ENCODE measurements around the gene YRDC. TPM values are rescaled to one million over a fixed set of nuclear protein-coding genes. Genes with fewer than 3 reads are reported as not detected.
A peak's percentile ranks its signal among the peaks of the same experiment; 100 is the strongest.

Gene YRDC
- total RNA-seq, 3 donors from 2014 or later: 11.6 to 19.3 (median 12.5) TPM

- Histone ChIP-seq H3K9me3 (no peaks in the 10 kb centered on the region), H3K4me1 (no peaks in the 10 kb centered on the region), H3K27ac (no peak overlapping the region), H3K4me3 (no peak overlapping the region), H3K27me3 (no peaks in the 10 kb centered on the region), H3K36me3 (no peaks in the 10 kb centered on the region)
- no peak for TF ChIP-seq POLR2A (IDR thresholded peaks at IDR 0.05)
- TF ChIP-seq, protein P1, sequence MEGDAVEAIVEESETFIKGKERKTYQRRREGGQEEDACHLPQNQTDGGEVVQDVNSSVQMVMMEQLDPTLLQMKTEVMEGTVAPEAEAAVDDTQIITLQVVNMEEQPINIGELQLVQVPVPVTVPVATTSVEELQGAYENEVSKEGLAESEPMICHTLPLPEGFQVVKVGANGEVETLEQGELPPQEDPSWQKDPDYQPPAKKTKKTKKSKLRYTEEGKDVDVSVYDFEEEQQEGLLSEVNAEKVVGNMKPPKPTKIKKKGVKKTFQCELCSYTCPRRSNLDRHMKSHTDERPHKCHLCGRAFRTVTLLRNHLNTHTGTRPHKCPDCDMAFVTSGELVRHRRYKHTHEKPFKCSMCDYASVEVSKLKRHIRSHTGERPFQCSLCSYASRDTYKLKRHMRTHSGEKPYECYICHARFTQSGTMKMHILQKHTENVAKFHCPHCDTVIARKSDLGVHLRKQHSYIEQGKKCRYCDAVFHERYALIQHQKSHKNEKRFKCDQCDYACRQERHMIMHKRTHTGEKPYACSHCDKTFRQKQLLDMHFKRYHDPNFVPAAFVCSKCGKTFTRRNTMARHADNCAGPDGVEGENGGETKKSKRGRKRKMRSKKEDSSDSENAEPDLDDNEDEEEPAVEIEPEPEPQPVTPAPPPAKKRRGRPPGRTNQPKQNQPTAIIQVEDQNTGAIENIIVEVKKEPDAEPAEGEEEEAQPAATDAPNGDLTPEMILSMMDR (IDR thresholded peaks at IDR 0.05): no peak
- TF ChIP-seq POLR2AphosphoS5 (IDR thresholded peaks at IDR 0.05): no peak
- intact Hi-C loops (cut with DNase I; ENCODE audit: low total_unique reads): no loop called here
- no peak for DNase-seq (ENCODE audit: low spot score in 2 of 2)
Observed at GRCh38 chr1:37824001-37824400, 16.0 kb upstream of the YRDC start.

DNA sequence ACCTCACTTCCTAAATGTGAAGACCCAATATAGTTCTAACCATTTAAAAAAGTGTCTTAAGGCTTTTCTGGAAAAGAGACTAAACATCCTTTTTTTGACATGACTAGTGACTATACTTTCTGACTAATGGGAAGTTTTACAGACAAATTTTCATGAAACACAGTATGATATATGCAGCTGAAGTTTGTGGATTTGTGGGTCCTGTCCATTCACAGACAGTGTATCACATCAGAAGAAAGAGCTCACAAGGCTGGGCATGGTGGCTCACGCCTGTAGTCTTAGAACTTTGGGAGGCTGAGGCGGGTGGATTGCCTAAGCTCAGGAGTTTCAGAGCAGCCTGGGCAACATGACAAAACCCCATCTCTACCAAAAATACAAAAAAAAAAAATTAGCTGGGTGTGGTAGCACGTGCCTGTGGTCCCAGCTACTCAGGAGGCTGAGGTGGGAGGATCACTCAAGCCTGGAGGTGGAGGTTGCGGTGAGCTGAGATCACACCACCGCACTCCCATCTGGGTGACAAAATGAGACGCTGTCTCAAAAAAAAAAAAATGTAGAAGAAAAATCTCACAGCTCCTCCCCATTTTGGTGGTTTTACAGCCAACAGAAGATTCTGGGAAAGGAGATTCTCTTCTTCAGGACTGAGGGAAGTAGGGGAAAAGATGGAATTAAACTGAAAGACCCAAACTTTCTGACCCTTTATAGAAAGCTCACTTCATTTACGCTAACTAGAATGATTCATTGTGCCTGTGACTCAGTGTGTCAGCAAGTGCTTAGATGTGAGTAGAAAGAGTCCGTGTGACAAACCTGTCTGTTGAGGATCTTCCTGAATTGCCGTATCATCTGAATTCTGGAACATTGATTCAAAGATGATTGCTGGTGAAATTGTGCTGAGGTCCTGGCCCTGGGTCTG, 15.2 kb upstream of the YRDC start:
- Histone ChIP-seq H3K27ac (no peak overlapping the region), H3K36me3 (no peaks in the 10 kb centered on the region)

GRCh38 chr1:37821481-37821880, 13.5 kb upstream of the YRDC start:
- Histone ChIP-seq H3K4me1 (no peaks in the 10 kb centered on the region), H3K36me3 (no peaks in the 10 kb centered on the region), H3K9me3 (no peaks in the 10 kb centered on the region), H3K27ac (no peak overlapping the region), H3K27me3 (no peaks in the 10 kb centered on the region), H3K4me3 (no peak overlapping the region)
- TF ChIP-seq, protein P1 (IDR thresholded peaks at IDR 0.05): no peak
- TF ChIP-seq POLR2AphosphoS5 (IDR thresholded peaks at IDR 0.05) (no peak), POLR2A (IDR thresholded peaks at IDR 0.05) (no peak)
- intact Hi-C loops (cut with DNase I; ENCODE audit: low total_unique reads): loop anchor here (2.0 kb wide), 1 partner anchor 63 kb away; no protein-coding TSS in a partner anchor
- DNase-seq (ENCODE audit: low spot score in 2 of 2): no peak

More for the DNA sequence above, 15.2 kb upstream of the YRDC start:
- TF ChIP-seq POLR2AphosphoS5 (IDR thresholded peaks at IDR 0.05) (no peak), POLR2A (IDR thresholded peaks at IDR 0.05) (no peak)
- TF ChIP-seq, protein P1 (IDR thresholded peaks at IDR 0.05): no peak
- no peak for DNase-seq (ENCODE audit: low spot score in 2 of 2)
- Histone ChIP-seq H3K4me1 (no peaks in the 10 kb centered on the region), H3K9me3 (no peaks in the 10 kb centered on the region), H3K27me3 (no peaks in the 10 kb centered on the region), H3K4me3 (no peak overlapping the region)
- intact Hi-C loops (cut with DNase I; ENCODE audit: low total_unique reads): no loop called here

DNA sequence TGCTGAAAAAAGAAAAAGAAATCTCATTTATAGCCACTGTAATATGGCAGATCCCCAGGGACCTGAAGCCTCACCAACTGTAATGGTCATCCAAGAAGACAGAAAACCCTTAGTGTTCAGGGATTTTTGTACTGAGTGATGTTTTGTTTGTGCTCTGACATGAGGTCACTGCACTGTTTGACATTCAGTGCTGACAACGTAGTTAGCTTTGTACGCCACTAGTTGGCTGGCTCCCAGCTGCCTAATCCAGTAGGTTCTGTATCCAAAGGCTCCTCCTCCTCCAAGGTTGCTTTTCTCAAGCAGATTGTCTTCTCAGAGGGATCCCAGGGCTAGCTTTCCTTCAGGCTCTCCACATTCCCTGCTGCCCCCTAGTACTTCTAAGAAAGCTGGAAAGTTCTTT, 9.5 kb upstream of the YRDC start:
- intact Hi-C loops (cut with DNase I; ENCODE audit: low total_unique reads): loop anchor here (5.0 kb wide), 1 partner anchor 130 kb away; no protein-coding TSS in a partner anchor
- H3K27me3 ChIP-seq: no peaks in the 10 kb centered on the region
- DNase-seq (ENCODE audit: low spot score in 2 of 2): peak in 1 of 2 donors; percentile 75
- no peaks in the 10 kb centered on the region for H3K4me1 ChIP-seq
- no peak for TF ChIP-seq POLR2AphosphoS5 (IDR thresholded peaks at IDR 0.05)
- TF ChIP-seq, protein P1 (IDR thresholded peaks at IDR 0.05): no peak
- no peak for TF ChIP-seq POLR2A (IDR thresholded peaks at IDR 0.05)
- peak overlapping the region in 1 of 2 donors; percentile 15 for H3K27ac ChIP-seq
- H3K36me3 ChIP-seq: peaks cover 2% of the 10 kb centered on the region
- no peak overlapping the region for H3K4me3 ChIP-seq
- no peaks in the 10 kb centered on the region for H3K9me3 ChIP-seq

DNA sequence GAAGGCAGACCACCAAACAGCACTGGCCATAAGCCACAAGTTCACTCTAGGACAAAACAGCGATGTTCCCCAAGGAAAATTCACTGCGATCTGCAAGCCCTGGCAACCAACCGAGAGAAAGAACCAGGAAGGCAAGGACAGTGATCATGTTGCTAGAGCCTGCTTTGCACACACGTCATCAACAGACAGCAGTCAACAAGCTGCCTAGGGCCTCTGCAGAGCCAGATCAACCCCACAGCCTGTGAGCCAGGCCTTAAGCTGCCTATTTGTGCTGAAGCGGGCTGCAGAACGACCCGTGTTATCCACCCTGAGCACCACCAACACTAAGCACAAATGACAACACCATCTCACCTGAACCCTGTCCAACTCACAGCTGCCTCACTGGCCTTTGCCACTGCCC, 6.2 kb upstream of the YRDC start:
- Histone ChIP-seq H3K36me3 (peaks cover 2% of the 10 kb centered on the region), H3K27me3 (no peaks in the 10 kb centered on the region), H3K27ac (no peak overlapping the region), H3K4me3 (no peak overlapping the region), H3K4me1 (peaks cover 0 to 1% of the 10 kb centered on the region in 2 donors), H3K9me3 (no peaks in the 10 kb centered on the region)
- intact Hi-C loops (cut with DNase I; ENCODE audit: low total_unique reads): no loop called here
- TF ChIP-seq POLR2A (IDR thresholded peaks at IDR 0.05) (no peak), POLR2AphosphoS5 (IDR thresholded peaks at IDR 0.05) (no peak)
- TF ChIP-seq, protein P1 (IDR thresholded peaks at IDR 0.05): no peak
- DNase-seq (ENCODE audit: low spot score in 2 of 2): no peak

Measured in breast epithelium (tissue), 4 donors.